Measurements from ENCODE around the gene PDXDC1.
"Not testable (repeated sequence)": the region's sequence is repeated elsewhere in the genome, so short reads cannot be mapped to it uniquely, and the experiment has no call there.

PDXDC1 gene

GRCh38 chr16:15052747-15053476 lies 78.1 kb downstream of the PDXDC1 start:
- TF ChIP-seq ZFX (IDR thresholded peaks at IDR 0.05; ENCODE audit: borderline replicate concordance) = no peak
- TF ChIP-seq, protein P1, sequence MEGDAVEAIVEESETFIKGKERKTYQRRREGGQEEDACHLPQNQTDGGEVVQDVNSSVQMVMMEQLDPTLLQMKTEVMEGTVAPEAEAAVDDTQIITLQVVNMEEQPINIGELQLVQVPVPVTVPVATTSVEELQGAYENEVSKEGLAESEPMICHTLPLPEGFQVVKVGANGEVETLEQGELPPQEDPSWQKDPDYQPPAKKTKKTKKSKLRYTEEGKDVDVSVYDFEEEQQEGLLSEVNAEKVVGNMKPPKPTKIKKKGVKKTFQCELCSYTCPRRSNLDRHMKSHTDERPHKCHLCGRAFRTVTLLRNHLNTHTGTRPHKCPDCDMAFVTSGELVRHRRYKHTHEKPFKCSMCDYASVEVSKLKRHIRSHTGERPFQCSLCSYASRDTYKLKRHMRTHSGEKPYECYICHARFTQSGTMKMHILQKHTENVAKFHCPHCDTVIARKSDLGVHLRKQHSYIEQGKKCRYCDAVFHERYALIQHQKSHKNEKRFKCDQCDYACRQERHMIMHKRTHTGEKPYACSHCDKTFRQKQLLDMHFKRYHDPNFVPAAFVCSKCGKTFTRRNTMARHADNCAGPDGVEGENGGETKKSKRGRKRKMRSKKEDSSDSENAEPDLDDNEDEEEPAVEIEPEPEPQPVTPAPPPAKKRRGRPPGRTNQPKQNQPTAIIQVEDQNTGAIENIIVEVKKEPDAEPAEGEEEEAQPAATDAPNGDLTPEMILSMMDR (IDR thresholded peaks at IDR 0.05) = no peak
- no peak overlapping the region for H3K27ac ChIP-seq

- TF ChIP-seq, protein P1 (IDR thresholded peaks at IDR 0.05) = no peak
- no peak for TF ChIP-seq ZFX (IDR thresholded peaks at IDR 0.05; ENCODE audit: borderline replicate concordance)
- no peak overlapping the region for H3K27ac ChIP-seq
Measured at GRCh38 chr16:15053904-15054303, 79.1 kb downstream of the PDXDC1 start.

- TF ChIP-seq, protein P1 (IDR thresholded peaks at IDR 0.05) = no peak
- no peak for TF ChIP-seq ZFX (IDR thresholded peaks at IDR 0.05; ENCODE audit: borderline replicate concordance)
- no peak overlapping the region for H3K27ac ChIP-seq
Measured at GRCh38 chr16:15054357-15055140, 79.7 kb downstream of the PDXDC1 start.

- H3K27ac ChIP-seq = no peak overlapping the region
- TF ChIP-seq, protein P1 (IDR thresholded peaks at IDR 0.05) = peak; percentile 16; the same call in 1 of the 2 replicates
- TF ChIP-seq ZFX (IDR thresholded peaks at IDR 0.05; ENCODE audit: borderline replicate concordance) = no peak
Measured at GRCh38 chr16:15055141-15056053, 80.6 kb downstream of the PDXDC1 start.

GRCh38 chr16:15057681-15058417 lies 83.0 kb downstream of the PDXDC1 start:
- H3K27ac ChIP-seq = peak overlapping the region; percentile 27; the same call in 1 of the 2 replicates

DNA sequence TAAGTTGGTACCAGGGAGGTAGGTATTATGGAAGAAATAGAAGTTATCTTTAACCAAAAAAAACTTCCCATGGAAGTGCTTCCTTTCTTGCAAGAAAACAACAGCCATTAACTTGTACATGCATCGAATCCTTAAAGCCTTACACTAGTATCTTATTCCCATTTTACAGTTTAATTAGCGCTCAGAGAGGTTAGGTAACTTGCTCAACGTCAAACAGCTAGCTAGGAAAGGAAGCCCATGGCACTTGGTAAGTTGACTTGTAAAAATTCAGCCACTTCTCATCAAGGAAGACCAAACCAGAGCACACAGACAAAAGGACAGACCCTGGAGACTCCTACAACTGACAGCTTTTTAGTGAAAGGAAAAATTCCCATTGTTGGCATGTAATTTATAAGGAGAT lies 84.5 kb downstream of the PDXDC1 start:
- no peak for TF ChIP-seq ZFX (IDR thresholded peaks at IDR 0.05; ENCODE audit: borderline replicate concordance)
- TF ChIP-seq, protein P1 (IDR thresholded peaks at IDR 0.05) = no peak
- H3K27ac ChIP-seq = no peak overlapping the region

More at GRCh38 chr16:15057681-15058417, 83.0 kb downstream of the PDXDC1 start:
- TF ChIP-seq, protein P1 (IDR thresholded peaks at IDR 0.05) = no peak

DNA sequence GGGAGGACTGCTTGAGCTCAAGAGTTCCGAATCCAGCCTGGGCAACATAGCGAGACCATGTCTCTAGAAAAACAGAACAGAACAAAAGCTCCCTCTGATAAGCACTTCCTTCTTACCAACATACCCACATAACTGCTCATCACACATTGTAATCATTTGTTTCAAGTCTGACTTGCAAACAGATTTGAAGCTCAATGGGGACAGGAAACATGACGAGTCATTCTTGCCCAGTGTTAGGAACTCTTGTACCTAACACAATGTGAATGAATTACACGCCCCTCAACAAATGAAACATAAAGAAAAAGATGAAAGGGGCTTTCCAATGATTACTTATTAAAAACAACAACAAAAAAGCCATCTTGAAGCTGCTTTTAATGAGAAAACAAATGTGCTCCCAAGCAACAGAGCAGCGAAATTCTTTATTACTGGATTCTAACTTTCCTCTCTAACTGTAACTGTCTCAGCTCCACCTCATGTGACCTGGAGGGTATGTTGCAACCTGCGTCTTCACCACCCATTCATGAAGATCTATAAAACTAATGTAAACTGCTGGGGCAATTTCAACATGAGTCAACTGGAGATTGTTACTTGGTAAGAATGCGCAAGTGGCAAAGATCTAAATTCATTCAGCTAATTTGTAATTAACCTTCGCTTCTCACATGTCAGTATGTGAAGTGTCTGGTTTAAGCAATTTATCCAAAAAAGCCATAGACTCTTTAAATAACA lies 87.4 kb downstream of the PDXDC1 start:
- not testable (repeated sequence) for H3K27ac ChIP-seq

GRCh38 chr16:15065961-15066360 lies 91.1 kb downstream of the PDXDC1 start:
- H3K27ac ChIP-seq = not testable (repeated sequence)

DNA sequence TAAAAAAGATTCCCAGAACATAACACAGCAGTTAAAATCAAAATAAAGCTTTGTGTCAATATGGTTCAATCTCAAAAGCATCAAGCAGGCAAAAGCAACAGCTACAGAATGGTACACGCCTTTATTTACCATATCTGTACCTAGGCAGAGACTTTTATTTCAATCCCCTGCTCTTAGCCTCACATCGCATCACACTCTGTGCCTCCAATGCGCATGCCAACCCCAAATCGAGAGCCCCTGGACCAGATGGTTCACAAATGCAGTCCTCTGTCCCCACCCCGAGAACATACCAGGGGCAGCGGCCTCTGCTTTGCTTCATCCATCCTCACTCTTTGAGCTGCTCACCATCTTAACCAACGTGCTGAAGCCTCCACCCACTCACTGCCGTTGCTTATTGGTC lies 91.9 kb downstream of the PDXDC1 start:
- H3K27ac ChIP-seq = not testable (repeated sequence)

DNA sequence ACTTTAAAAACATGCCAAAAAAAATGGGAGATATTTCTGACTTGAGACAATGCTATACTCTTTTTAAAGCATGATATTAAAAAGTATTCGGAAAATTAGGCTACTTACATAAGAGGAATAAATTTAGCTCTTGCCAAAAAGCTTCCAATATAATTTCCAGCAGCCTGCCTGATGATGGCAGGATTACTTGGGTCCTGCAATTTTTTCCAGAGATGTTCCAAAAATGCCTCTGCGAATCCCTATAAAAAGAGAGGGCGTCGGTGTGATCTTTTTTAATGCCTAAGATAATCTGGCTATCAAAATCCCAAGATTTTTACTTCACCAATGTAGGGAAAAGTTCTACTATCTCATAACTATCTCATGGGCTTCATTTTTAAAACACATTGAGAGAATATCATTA lies 96.2 kb downstream of the PDXDC1 start:
- H3K27ac ChIP-seq = not testable (repeated sequence)
